NCI-H2107 (cell line): ENCODE results near the gene THRB.

Experiments used
- DNase-seq: peaks from one replicate; lab custom pipeline; 2025; lab: John Stamatoyannopoulos, UW

The THRB gene

DNA sequence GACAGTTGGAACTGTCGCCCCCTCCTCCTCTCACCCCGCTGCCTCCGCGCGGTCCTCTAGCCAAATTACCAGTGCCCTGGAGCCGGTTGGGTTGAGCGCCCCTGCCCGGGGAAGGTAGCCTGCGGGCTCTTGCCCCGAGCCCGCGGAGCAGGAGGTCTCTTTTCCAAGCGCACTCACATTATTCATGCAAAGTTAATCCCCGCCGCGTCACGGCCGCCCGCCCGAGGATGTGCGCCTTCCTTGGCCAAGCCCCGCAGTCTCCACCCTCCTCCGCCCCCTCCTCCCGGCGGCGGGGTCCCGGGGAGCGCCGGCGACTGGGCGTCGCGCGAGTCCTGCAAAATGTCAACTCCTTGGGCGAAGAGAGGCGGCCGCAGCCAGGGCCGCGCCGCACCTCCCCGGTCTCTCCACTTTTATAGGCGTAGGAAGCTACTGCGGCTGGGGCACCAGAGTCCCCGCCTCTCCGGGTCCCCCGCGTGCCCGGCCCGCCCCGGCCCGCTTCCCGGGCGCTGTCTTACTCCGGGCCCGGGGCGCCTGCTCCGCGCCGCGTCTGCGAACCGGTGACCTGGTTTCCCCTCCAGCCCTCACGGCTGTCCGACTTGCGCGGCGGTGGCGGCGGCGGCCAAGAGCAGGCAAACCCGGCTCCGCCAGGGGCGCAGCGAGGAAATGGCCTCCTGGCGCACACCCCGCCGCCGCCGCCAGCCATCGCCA is at the start of gene THRB:
TSS of gene THRB (minus strand) at position 233 of the 708 bp plus-strand sequence.
- no peak for DNase-seq

DNA sequence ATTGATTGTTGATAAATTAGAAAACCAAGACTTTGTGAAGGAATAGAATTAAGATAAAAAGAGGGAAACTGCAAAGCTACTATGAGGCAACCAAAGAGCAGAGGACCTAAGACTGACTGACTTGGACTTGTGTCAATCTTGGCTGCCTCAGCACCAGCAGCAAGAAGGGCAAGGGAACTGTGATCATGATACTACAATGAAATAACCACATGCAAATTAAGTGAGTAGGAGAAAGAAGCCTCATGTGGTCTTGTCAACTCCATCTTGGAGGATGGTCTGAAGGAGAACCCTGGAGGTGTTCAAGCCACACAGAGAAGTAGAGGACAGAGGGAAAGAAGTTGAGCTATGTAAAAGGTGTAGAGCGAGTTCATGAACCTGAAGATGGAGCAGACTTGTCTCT is 47.3 kb upstream of the THRB start:
- DNase-seq = no peak

DNA sequence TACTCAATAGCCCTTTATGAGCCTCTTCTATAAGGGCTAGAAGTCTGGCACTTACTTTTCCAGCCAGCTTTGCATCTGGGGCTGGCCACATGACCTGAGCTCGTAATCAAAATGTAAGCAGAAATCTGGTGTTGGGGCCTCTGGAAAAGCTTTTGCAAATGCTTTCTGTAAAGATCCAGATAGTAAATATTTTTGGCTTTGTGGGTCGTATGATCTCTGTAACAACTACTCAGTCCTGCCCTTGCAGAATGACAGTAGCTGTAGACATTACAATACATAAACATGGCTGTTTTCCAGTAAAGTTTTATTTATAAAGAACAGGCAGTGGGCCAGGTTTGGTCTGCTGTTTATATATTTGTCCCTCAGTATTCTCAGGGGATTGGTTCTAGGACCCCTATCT is 46.2 kb upstream of the THRB start:
- DNase-seq = no peak

DNA sequence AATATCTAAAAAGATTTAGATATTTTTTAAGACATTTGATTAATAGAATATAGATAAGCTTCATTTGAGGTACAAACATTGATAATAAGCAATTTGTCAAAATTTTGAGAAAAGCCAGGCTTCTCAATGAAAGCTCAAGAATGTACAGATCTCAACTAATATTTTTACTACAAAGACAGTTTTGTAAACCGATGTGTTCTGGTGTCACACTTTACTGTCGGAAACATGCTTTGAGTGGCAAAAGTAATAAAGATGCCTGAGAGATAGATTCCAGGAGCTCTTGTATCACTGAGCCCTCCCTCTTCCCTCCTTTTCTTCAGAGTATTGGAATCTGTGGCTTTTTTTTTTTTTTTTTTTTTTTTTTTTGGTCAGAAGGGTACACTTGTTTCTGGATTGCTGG is 45.0 kb upstream of the THRB start:
- no peak for DNase-seq

DNA sequence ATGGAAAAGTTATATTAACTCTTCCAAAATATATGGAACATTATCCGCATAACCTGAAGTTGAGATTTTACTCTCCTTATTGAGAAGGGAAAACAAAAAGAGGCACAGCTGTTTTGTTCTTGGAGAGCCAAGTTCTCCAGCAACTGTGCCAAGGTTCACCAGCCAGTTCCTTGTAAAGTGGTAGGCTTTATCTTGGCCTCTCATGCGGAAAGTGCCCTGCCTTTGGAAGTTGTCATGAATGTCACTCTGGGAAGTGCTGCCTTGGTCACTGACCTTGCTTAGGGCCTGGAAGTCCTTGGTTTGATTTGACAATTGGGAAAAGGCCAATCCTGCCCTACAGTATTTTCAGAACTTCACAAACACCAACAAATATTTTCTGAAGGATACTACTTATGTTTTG is 44.2 kb upstream of the THRB start:
- no peak for DNase-seq

DNA sequence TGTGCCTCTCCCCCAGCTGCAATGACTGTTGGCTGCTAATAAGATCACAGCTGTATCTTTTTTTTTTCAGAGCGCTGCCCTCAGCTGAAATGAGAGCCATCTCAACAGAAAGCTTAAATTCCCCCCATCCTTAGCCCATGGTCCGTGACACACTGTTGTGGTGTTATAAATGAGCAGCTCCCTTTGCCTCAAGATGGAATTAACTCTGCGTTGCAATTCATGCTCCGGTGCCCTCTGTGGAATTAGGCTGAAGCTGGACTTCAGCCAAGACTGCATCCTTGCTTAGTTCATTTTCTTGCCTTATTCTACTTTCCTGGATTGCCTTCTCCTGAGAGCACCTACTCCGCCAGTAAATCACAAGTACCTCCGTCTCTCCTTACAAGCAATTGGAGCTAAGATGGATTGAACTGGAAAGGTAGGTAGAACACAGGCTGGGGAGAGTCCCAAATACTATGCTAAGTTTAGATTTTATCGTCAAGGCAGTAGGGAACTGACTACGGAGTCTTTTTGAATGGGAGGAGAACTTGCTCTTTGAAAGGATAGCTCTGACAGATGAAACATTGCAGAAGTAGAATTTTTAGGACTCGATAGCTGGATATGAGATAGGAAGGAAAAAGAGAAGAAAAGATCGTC is 39.0 kb upstream of the THRB start:
- no peak for DNase-seq

DNA sequence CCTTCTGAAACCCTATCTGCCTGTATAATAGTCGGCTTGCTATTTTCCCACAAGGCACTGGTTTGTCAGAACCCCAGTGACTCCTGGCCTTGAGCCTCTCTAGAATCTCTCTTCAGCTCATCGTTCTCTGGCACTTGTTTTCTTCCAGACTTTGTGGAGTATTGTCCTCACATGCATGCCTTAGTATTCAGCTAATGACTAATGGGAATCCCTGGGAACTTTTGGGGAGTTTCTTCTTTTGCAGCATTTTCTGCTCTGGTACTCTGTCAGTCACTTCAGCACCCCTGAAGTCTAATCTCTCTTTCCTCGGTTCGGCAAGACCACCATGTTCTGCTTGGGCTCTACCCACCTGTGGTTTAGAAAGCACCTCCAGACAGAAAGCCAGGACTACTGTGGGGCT is 35.8 kb upstream of the THRB start:
- no peak for DNase-seq

DNA sequence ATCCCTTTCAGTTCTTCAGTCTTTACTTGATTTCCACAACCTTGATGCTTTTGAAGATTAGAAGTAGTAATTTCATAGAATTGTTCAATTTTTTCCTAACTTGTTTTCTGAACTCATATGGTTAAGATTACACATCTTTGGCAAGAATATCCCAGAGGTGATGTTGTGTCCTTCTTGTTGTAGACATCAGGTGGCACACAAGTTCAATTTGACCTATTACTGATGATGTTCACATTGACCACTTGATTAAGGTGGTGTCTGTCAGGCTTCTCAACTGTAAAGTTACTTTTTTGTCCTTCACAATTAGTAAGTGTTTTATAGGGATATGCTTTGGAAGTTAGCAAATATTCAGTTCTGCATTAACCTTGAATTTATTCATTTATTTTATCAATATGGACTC is 34.6 kb upstream of the THRB start:
- DNase-seq = no peak

DNA sequence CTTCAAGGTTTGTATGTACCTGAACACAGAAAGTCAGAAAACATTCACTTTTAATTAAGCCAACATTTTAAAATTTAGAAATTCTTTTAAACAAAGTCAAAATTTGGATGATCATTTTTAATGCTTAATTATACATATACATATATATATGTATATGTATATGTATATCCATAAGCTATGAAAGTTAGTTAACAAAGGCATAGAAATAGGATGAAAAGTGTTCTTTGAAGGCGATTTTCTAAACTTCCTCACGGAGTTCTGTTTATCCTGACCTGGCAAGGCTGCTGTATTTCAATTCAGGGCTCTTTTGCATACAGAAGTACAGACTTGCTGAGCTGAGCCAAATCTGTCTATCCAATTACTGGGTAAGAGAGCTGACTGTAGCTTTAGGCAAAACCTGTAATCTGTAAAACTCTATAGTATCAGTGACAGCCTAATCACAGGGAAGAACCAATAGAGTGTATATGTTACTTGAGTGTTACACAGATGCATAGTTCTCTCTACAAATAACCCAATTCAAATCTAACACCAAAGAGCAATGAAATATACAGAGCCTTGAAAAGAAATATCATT is 32.1 kb upstream of the THRB start:
- no peak for DNase-seq

DNA sequence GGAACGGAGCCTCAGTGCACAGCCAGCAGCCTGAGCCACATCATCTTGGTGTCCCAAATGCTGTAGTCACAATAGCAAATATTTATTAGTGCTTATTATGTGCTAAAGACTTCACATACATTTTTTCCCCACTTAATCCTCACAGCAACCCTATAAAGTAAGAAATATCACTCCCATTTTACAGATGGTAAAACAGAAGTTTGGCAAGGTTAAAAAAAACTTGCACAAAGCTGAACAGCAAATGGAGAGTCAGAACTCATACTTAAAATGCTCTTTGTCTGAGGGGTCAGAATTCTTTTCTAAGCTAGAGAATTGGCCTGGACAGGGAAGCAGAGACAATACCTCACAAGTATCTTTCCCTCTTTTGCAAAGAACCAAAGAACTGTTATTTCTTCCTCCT is 30.9 kb upstream of the THRB start:
- DNase-seq = no peak

DNA sequence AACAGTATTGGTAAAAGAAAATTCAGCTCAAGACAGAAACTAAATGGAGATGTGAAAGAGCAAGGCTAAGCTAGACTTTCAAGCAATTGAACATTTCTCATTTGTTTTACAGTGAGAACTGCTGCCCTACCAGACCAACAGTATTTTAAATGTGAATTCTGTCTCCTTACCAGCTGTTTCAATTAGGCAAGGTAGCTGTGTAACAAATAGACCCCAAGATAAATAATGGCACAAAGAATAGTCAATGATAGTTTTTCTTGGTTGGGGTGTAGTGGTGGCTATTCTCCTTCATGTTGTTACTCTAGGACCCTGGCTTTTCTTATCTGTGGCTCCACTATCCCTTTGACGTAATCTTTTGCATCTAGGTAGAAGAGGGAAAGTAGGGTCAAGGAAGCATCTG is 30.4 kb upstream of the THRB start:
- DNase-seq = no peak

DNA sequence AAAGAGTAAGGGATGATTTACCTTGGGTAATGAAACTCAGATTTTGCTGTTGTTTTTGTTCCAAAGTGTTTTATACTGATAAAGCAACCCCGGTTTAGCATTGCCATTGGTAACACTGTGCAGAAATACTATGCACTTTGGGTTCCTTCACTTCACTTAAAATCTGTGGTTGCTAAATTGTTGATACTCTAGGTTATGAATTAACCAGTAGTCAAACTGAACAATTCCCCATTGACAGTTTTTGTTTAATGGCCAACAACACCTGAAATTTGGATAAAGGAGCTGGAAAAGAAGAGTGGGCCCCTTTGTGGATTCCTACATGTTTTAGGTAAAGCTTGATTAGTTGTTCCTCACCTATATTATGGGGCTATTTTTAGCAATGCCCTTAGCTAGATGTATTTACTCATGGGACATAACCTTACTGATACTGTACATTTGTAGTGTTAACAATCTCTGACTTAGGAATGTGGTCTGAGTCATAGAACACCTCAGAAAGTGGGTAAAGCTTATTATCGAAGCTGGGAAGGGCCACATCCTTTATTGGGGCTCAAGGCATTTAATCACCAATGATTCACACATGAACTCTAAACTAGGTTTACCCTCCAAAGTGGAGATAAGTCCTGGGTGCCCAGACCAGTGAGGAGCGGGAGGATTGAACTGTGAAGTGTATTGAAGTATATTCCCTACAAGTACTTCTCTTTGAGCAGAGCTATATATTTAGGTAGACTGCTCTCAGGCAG is 29.5 kb upstream of the THRB start:
- DNase-seq = no peak

DNA sequence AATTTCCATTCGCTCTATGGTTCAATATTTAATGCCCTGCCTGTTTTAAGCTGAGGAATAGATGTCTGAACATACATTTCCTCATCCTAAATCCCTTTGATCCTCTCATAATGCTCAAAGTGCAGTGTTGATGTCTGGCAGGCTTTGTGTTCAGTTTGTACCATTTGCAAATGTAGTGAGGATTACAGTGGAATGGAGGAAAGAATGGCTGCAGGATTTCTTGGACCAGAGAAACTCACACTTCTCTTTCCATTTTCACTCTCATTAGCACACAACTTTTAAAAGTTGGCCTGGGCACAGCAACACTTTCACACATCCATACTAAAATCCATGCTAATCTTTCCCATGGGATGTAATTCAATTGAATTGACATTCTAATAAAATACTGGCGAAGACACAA is 28.6 kb upstream of the THRB start:
- DNase-seq = no peak

DNA sequence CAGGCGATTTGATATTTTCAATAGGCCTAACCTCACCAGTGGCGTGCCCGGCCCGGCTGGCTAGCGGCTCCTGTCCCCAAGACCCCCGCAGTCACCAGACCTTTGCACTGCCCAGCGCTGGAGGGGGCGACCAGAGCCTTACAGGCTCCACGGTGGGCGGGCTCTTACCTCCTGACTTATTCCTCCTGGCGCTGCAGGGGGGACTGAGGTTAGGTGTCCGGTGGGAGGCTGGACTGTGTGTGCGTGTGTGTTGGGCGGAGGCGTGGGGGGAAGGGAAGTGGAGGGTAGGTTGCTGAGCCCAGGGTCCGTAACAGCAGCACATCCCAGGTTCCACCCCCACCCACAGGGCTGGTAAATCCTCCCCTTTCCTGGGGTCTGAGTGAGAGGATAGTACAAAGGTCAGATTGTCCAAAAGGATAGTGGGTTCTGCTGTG is 27.5 kb upstream of the THRB start:
- no peak for DNase-seq

DNA sequence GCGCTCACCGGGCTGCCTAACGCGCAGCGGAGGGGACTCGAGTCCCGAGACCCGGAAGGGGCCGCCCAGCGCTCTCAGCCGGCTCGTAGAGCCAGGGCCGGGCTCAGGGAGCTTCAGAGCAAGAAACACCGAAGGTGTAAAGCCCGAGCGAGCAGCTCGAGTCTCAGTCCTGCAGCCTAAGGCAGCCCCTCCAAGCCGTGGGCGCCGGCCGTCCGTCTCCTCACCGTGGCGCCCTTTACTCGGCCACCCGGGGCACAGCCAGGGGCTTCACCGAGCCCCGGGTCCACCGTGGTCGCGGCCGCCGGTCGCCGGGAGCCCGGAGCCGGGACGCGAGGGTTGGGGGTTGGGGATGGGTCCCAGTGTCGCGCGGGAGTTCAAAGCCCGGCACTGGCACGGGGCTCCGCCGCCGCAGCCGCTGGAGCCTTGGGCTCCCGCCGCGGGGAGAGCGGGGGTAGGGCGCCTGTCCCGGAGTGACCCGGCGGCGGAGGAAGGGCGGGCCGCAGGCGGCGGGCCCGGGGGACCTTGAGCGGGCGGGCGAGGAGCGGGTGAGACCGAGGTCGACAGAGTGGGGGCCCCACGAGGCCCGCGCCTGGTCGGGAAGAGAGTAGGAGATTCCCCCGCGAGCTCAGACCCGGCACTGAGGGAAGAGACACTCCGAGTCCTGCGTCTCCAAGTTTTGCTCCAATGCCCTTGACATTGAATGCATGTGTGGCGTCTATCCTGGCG is 26.9 kb upstream of the THRB start:
- no peak for DNase-seq

DNA sequence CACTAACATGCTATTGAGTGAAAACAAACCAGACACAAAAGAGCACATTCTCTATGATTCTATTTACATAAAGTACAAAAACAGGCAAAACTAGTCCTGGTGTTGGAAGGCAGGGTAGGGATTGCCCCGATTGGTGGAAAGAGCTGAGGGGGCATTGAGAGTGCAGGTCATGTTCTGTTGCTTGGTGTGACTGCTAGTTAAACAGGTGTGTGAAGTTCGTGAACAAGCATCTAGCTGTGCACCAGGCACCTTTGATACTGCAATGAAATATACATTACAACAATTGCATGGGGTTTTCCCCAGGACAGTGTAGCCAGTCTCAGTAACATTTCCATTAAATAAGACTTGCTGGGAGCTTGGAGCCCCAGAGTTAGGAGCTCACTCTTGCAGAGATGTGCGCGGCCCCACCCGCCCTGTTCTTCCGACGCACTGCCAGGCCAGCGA is 26.3 kb upstream of the THRB start:
- no peak for DNase-seq

DNA sequence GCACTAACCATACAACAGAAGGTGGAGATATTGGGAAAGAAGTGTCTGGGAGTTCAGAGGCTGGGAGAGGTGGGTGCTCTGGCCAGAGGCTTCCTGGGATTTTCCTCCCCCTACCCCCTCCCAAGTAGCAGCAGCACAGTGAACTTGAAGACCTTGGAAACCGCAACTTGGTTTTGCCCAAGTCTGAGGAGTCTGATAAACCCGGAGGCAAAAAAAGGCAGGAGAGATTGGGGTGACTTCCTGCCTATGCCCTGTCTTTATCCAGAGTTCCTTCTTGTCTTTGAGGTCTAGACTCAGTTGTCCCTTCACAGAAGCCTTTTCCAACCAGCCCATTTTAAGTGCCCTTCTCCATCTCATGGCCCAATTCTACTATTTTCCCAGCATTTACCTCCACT is 25.4 kb upstream of the THRB start:
- DNase-seq = no peak

DNA sequence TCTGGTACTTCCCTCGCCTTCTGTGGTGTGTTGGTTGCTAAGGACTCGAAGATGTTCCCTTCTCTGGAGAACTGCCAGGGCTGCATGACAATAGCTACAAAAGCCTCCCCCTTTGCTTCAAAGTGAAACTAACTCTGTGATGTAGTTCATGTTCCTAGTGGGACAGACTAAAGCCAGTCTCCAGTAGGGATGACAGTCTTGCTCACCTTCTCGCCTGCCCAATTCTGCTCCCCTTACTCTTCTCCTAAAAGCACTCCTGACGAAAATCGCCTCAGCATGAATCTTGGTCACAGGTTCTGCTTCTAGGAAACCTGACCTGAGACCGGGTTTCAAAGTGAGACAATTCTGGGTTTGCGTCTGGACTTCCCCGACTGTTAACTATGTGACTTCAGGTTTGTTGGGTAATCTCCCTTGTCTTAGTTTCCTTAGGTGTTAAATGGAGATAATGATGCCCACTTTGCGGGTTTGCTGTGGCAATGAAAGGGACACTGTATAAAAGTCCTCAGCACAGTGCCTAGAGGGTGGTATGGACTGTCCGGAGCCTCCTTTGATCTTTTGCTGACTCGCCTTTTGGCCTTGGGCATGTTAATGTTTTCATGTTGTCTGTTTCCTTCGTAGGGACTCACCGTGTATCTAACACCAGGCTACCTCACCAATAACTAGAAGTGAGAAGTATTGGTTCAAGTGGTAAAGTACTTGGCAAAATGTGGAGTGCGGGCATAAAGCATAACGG is 24.9 kb upstream of the THRB start:
- DNase-seq = no peak

DNA sequence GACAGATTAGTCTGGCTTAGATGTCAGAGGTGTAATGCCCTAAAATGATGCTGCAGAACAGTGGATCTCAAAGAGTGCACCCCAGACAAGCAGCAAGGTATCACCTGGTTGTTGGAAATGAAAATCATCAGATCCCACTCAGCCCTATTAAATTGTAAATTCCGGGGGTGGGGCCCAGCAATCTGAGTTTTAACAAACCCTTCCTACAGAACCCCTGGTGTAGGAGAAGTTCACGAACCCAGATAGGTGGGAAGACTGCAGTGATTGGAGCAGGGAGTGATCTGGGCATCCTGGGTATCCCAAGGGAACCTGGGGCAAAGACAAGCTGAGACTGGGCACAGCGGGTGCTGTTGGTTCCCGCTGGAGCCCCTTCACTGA is 24.3 kb upstream of the THRB start:
- DNase-seq = no peak

DNA sequence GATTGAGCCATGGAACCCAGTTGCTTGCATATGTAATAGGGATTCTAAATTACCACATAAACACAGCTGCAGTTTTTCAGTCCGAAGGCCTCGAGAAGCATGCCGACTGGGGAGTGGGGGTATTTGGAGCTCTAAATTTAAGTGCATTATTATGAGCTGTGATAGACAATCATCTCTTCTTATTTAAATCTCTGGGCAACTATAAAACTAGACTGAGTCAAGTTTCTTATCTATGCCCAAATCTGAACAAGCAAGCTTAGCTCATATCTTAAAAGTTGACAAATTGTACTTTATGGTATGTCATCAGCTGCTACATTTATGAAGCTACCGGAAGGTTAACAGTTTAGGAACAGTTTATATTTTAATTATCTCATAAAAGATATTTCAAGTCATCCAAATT is 19.5 kb upstream of the THRB start:
- DNase-seq = no peak

DNA sequence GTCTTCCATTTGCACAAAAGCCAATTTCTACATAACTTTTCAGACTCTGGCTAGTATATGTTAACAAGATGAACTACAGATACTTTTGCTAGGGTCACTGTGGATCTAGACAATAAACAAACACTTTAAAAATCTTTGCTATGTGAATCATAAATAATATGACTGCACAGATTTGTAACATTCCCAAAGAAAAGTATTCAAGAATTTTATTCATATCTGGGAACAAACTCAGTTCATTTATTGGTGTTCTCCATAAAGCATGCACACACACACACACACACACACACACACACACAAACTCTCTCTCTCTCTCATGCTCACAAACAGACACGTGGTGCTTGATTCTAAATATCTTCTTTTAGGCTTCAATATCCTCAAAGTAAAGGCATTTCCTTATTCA is 18.8 kb upstream of the THRB start:
- DNase-seq = no peak
